HG03439 (cell line): ENCODE measurements around the gene HOXB3.
"Not testable (repeated sequence)": the region's sequence is repeated elsewhere in the genome, so short reads cannot be mapped to it uniquely, and the experiment has no call there.

Source experiments
- ATAC-seq: cut with Tn5 transposase; IDR thresholded peaks from one replicate; pipeline ENCODE4 v1.9.1; 2021; ENCODE audit warnings: mild to moderate bottlenecking, moderate library complexity; ENCODE audit not compliant: unreplicated experiment

Gene HOXB3

GRCh38 chr17:48547808-48548522 lies 42.1 kb downstream of the HOXB3 start:
- no peak for ATAC-seq

GRCh38 chr17:48546924-48547807 lies 42.9 kb downstream of the HOXB3 start:
- no peak for ATAC-seq

- no peak for ATAC-seq
Observed at GRCh38 chr17:48546137-48546923, 43.7 kb downstream of the HOXB3 start.

- no peak for ATAC-seq
Observed at GRCh38 chr17:48545539-48545938, 44.5 kb downstream of the HOXB3 start.

GRCh38 chr17:48545022-48545375 lies 45.0 kb downstream of the HOXB3 start, which contains the start of gene HOXB2:
Gene HOXB2 (minus strand): TSS chr17:48545109. CDS start chr17:48544911, 198 bp downstream.
- no peak for ATAC-seq

GRCh38 chr17:48544349-48545021 lies 45.6 kb downstream of the HOXB3 start:
- no peak for ATAC-seq

GRCh38 chr17:48543854-48544348 lies 46.1 kb downstream of the HOXB3 start:
- ATAC-seq, result no peak

- ATAC-seq, result no peak
Observed at GRCh38 chr17:48543107-48543853, 46.8 kb downstream of the HOXB3 start.

- ATAC-seq, result no peak
Observed at GRCh38 chr17:48542698-48543106, 47.3 kb downstream of the HOXB3 start.

GRCh38 chr17:48542114-48542656 lies 47.9 kb downstream of the HOXB3 start:
- ATAC-seq, result no peak

- ATAC-seq, result no peak
Observed at GRCh38 chr17:48541577-48542113, 48.4 kb downstream of the HOXB3 start.

GRCh38 chr17:48541036-48541576 lies 48.9 kb downstream of the HOXB3 start:
- ATAC-seq, result no peak

GRCh38 chr17:48540213-48540612 lies 49.8 kb downstream of the HOXB3 start:
- no peak for ATAC-seq

- no peak for ATAC-seq
Observed at GRCh38 chr17:48539177-48539576, 50.9 kb downstream of the HOXB3 start.

GRCh38 chr17:48537316-48537715 lies 52.7 kb downstream of the HOXB3 start:
- ATAC-seq, result no peak

GRCh38 chr17:48535793-48536559 lies 54.1 kb downstream of the HOXB3 start:
- not testable (repeated sequence) for ATAC-seq

- ATAC-seq, result no peak
Observed at GRCh38 chr17:48532261-48532660, 57.8 kb downstream of the HOXB3 start.

GRCh38 chr17:48530887-48531272 lies 59.2 kb downstream of the HOXB3 start, which contains the start of gene HOXB1:
Gene HOXB1 (minus strand): TSS chr17:48531011. CDS start chr17:48530904, 107 bp downstream.
- no peak for ATAC-seq
